ENCODE measurements around the gene CHST6. TPM values are rescaled to one million over a fixed set of nuclear protein-coding genes. Genes with fewer than 3 reads are reported as not detected.
"Not testable (repeated sequence)": the region's sequence is repeated elsewhere in the genome, so short reads cannot be mapped to it uniquely, and the experiment has no call there.

The CHST6 gene
- total RNA-seq, 1 experiment from 2014 or later: 17.9 TPM

DNA sequence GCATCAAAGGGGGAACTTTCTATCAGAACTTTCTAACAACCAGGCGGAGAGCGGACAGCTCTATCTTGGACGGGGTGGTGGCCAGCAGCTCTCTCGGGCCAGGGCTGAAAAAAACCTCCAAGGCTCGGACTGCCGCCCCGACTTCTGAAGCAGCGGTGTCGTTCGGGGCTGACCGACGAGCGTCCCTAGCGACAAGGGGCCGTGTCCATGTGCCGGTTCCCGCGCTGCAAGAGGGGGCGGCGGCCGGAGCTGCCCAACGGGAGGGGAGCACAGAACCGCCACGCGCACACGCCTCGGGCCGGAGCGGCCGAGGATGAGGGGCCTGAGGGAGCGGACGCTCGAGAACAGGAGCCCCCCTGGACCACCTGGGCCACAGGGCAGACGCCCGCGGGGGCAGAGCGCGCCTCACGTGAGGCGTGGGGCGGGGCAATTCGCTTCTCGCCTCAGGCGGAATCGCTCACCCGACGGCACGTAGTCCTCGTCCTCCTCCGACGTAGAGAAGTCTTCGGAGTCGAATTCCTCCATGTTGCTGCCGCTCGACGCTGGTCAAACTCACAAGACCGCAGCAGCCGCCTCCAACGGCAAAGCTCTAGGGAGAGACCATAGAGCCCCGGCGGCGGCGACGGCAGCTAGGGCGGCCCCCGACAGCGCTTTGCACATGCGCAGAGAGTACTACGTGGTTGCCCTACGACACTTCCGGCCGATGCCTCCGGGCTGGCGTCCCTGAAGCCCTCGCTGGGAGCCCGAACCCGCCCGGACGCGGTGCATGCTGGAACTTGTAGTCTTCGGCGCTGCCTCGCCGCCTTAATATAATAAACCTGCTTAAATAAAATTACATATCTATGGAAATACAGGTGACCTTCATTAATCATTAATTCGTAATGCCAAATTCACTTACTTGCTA, 62.2 kb downstream of the CHST6 start, which contains the start of gene CFDP1 (continued):
- peak; percentile 76 for TF ChIP-seq EGR1 (IDR thresholded peaks at IDR 0.05; ENCODE audit: low read depth)
- TF ChIP-seq EZH2phosphoT487 (IDR thresholded peaks at IDR 0.05; ENCODE audit: borderline replicate concordance): no peak
- TF ChIP-seq SRF (IDR thresholded peaks at IDR 0.05; ENCODE audit: low read depth): no peak
- peak; percentile 79 for TF ChIP-seq CBX3 (IDR thresholded peaks at IDR 0.05; ENCODE audit: low read depth)
- TF ChIP-seq, protein P1, sequence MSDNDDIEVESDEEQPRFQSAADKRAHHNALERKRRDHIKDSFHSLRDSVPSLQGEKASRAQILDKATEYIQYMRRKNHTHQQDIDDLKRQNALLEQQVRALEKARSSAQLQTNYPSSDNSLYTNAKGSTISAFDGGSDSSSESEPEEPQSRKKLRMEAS (IDR thresholded peaks at IDR 0.05): peak; percentile 99

GRCh38 chr16:75429621-75430403, 65.4 kb downstream of the CHST6 start:
- no peak overlapping the region for H3K9ac ChIP-seq (ENCODE audit: low read length)
- no peak overlapping the region for H3K27ac ChIP-seq (ENCODE audit: low read depth, low read length)
- ChIA-PET RAD21 (ENCODE audit: low non-redundant PET in 1 of 2, low total read pairs in 2 of 2, uncharacterized antibody in 2 of 2, unreplicated experiment in 2 of 2) (no interaction called here), CTCF (no interaction called here), POLR2A (no interaction called here)
- H3K4me3 ChIP-seq (replicated peaks in 1 of 2; ENCODE audit: low read depth in 1 of 2, low read length in 2 of 2): no peak overlapping the region
- ATAC-seq: no peak
- peaks cover 72% of the 10 kb centered on the region for H3K79me2 ChIP-seq (ENCODE audit: insufficient read depth, low read length)
- H3K36me3 ChIP-seq (ENCODE audit: control insufficient read depth in 1 of 2, insufficient read depth in 2 of 2, low read length in 2 of 2): no peaks in the 10 kb centered on the region
- peaks cover 0 to 30% of the 10 kb centered on the region in 2 experiments; a peak in 3 of 4 replicates for H3K4me1 ChIP-seq (ENCODE audit: control insufficient read depth in 1 of 2, insufficient read depth in 2 of 2, low read length in 2 of 2)
- intact Hi-C loops (cut with micrococcal nuclease): no loop called here
- H3K27me3 ChIP-seq (ENCODE audit: insufficient read depth, low read length): no peaks in the 10 kb centered on the region
- H3K4me2 ChIP-seq (ENCODE audit: low read length): no peak overlapping the region
- H3K9me3 ChIP-seq (ENCODE audit: control insufficient read depth in 1 of 2, insufficient read depth in 1 of 2, low read depth in 1 of 2, low read length in 2 of 2): no peaks in the 10 kb centered on the region
- no peaks in the 10 kb centered on the region for H3K9me2 ChIP-seq (ENCODE audit: insufficient read depth)
- 0 out of 2 replicates have a peak, but pooled peaks cover 4% of the 10 kb centered on the region for H4K20me1 ChIP-seq (ENCODE audit: insufficient read depth)
- no peak overlapping the region for H2AFZ ChIP-seq (ENCODE audit: low read depth, low read length, poor library complexity, severe bottlenecking)
- DNase-seq (ENCODE audit: low read depth, low spot score): no peak
- TF ChIP-seq RAD21 (IDR thresholded peaks at IDR 0.05; ENCODE audit: low read depth) (no peak), TCF7L2 (IDR thresholded peaks at IDR 0.05; ENCODE audit: borderline replicate concordance, extremely low read depth, insufficient read depth, insufficient read length) (no peak), CTCF (IDR thresholded peaks at IDR 0.05 in 2 of 3, conservative IDR thresholded peaks at IDR 0.05 in 1 of 3; ENCODE audit: borderline replicate concordance in 1 of 3, insufficient read depth in 1 of 3, low read depth in 2 of 3, low read length in 2 of 3) (no peak), SRF (IDR thresholded peaks at IDR 0.05; ENCODE audit: low read depth) (no peak), POLR2AphosphoS5 (IDR thresholded peaks at IDR 0.05; ENCODE audit: low read depth, low read length) (no peak)
- no TSS peak for BruUV-seq (replicated peaks)

GRCh38 chr16:75426524-75426923, 68.7 kb downstream of the CHST6 start:
- H3K9me2 ChIP-seq (ENCODE audit: insufficient read depth); H3K27me3 ChIP-seq (ENCODE audit: insufficient read depth, low read length); H3K4me3 ChIP-seq (replicated peaks in 1 of 2; ENCODE audit: low read depth in 1 of 2, low read length in 2 of 2); intact Hi-C loops (cut with micrococcal nuclease); H4K20me1 ChIP-seq (ENCODE audit: insufficient read depth); H3K27ac ChIP-seq (ENCODE audit: low read depth, low read length); DNase-seq (ENCODE audit: low read depth, low spot score); H3K9ac ChIP-seq (ENCODE audit: low read length); POLR2A ChIA-PET; H3K9me3 ChIP-seq (ENCODE audit: control insufficient read depth in 1 of 2, insufficient read depth in 1 of 2, low read depth in 1 of 2, low read length in 2 of 2); BruUV-seq (replicated peaks); H2AFZ ChIP-seq (ENCODE audit: low read depth, low read length, poor library complexity, severe bottlenecking); ATAC-seq; RAD21 ChIA-PET (ENCODE audit: low non-redundant PET in 1 of 2, low total read pairs in 2 of 2, uncharacterized antibody in 2 of 2, unreplicated experiment in 2 of 2); H3K36me3 ChIP-seq (ENCODE audit: control insufficient read depth in 1 of 2, insufficient read depth in 2 of 2, low read length in 2 of 2): not testable (repeated sequence)
- H3K79me2 ChIP-seq (ENCODE audit: insufficient read depth, low read length): peaks cover 85% of the 10 kb centered on the region
- H3K4me1 ChIP-seq (ENCODE audit: control insufficient read depth in 1 of 2, insufficient read depth in 2 of 2, low read length in 2 of 2): peaks cover 0 to 10% of the 10 kb centered on the region in 2 experiments; a peak in 3 of 4 replicates
- CTCF ChIA-PET: interaction anchor here (1.1 to 1.5 kb wide), 2 partner anchors 39 to 41 kb away, joined by 3 to 5 read pairs; no protein-coding TSS in a partner anchor
- peak overlapping the region; percentile 18; the same call in 1 of the 2 replicates for H3K4me2 ChIP-seq (ENCODE audit: low read length)
